K562 (cell line): ENCODE results near the gene ZNF615. TPM values are rescaled to one million over a fixed set of nuclear protein-coding genes. Genes with fewer than 3 reads are reported as not detected.

Experiments used
- PURB ChIP-seq: sonication (generic); formaldehyde crosslinking; IDR thresholded peaks from 2 replicates; pipeline ENCODE4 v1.9.0; 2021; ENCODE audit warnings: low read depth, mild to moderate bottlenecking, missing genetic modification reagents
- SMARCC2 ChIP-seq: fragments of 450-650 bp; IDR thresholded peaks from 2 replicates; pipeline ENCODE4 v1.6.1; 2017; ENCODE audit warnings: antibody characterized with exemption, moderate library complexity, mild to moderate bottlenecking, low read depth
- TCFL5 ChIP-seq: fragments of 250-450 bp; sonication (Bioruptor Pico); conservative IDR thresholded peaks from 2 replicates; pipeline ENCODE4 v1.6.1; 2021; ENCODE audit warnings: mild to moderate bottlenecking, moderate library complexity, matching md5 sums
- ZNF785 ChIP-seq: fragments of 250-450 bp; sonication (Bioruptor Pico); IDR thresholded peaks from 2 replicates; pipeline ENCODE4 v1.4.0; 2020; ENCODE audit warnings: mild to moderate bottlenecking
- polyA plus RNA-seq, 8 experiments: library from polyadenylated mRNA; depleted of rRNA in 4 of 8; stranded (reverse) in 5 of 8; unstranded in 3 of 8; fragments of >200 nt; fragmentation: Nextera tagmentation in 2 of 8; fragmentation: Illumina TruSeq in 1 of 8; extraction: Ambion mirVana in 2 of 8; extraction: Trizol in 1 of 8; gene quantifications; 2 replicates each; pipeline versions ENCODE4 v1.2.1 to v1.2.3, GENCODE V29; 2011 to 2014; ENCODE audit warnings: inconsistent platforms in 1 of 8, missing spikeins in 1 of 8
- total RNA-seq, 7 experiments: library from RNA; depleted of rRNA in 6 of 7; stranded (reverse); fragments of >200 nt in 6 of 7; fragmentation: Illumina TruSeq in 2 of 7; extraction: Trizol in 2 of 7; gene quantifications; 2 replicates each; pipeline versions ENCODE4 v1.2.1 to v1.2.3, GENCODE V29; 2011 to 2021; ENCODE audit warnings: low replicate concordance in 1 of 7
- TF ChIP-seq, protein P1 (sequence below): fragments of 450-650 bp; formaldehyde crosslinking; IDR thresholded peaks from 2 replicates; pipeline ENCODE4 v1.4.0; 2022; ENCODE audit warnings: mild to moderate bottlenecking, moderate library complexity
- TF ChIP-seq, protein P2 (sequence below), 2 experiments: fragments of 150-350 bp in 1 of 2; IDR thresholded peaks; 2 replicates each; pipeline ENCODE4 v1.6.1; 2012 to 2016; ENCODE audit warnings: low read depth in 2 of 2, low read length in 2 of 2, mild to moderate bottlenecking in 1 of 2, moderate library complexity in 1 of 2
- TF ChIP-seq, protein P3 (sequence below): fragments of 200-600 bp; sonication (generic); IDR thresholded peaks from one replicate; pipeline ENCODE4 v1.6.1; 2012; ENCODE audit warnings: mild to moderate bottlenecking, low read depth, low read length, inconsistent platforms
- TF ChIP-seq, protein P4 (sequence below), 2 experiments: fragments of 450-650 bp; IDR thresholded peaks; 2 replicates each; pipeline ENCODE4 v1.6.1; 2016

The ZNF615 gene
- total and polyA plus RNA-seq, 9 of the 15 experiments (the other 6 are each of a cell fraction or from before 2014, with no cell fraction given), result 1.2 to 4.4 (median 2.7) TPM

DNA sequence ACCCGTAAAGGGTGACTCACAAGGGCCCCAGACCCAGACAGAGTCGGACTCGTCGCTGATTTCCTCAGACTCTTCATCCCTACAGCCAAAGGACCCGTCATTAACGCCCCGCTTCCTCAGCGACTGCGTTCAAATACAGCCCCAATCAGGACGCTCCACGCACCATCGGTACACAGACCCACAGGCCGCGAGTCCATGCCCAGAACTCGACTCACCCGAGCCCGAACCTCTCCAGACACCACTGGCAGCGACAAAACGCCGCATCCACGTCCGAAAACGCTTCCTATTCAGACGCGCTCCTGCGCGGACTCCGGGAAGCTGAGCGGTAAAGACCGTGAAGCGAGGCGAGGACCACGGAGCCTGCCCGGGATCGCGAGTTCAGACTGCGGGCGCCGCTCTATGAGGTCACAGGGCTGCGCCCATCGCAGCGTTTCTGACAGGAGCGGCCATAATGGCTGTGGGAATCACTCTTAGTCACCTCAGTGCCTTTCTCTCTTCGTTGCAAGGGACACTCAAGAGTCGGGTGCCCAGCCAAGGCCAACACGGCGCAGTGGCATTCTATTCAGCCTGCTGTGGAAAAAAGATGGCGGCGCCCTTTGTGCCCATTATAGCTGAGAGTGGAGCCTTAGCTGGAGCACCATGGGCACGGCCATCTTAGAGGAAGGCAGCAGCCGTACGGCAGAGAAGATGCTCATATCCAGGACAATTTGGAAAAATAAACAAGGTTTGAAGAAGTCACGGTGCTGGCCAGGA is 20.2 kb upstream of the ZNF615 start, which contains the start of gene ZNF614 (continued):
- TF ChIP-seq, protein P1, sequence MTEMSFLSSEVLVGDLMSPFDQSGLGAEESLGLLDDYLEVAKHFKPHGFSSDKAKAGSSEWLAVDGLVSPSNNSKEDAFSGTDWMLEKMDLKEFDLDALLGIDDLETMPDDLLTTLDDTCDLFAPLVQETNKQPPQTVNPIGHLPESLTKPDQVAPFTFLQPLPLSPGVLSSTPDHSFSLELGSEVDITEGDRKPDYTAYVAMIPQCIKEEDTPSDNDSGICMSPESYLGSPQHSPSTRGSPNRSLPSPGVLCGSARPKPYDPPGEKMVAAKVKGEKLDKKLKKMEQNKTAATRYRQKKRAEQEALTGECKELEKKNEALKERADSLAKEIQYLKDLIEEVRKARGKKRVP (CRISPR knock-in tag), result no peak
- TF ChIP-seq PURB (no peak), TCFL5 (CRISPR knock-in tag) (no peak), SMARCC2 (no peak), ZNF785 (CRISPR knock-in tag) (no peak)
- TF ChIP-seq, protein P2, sequence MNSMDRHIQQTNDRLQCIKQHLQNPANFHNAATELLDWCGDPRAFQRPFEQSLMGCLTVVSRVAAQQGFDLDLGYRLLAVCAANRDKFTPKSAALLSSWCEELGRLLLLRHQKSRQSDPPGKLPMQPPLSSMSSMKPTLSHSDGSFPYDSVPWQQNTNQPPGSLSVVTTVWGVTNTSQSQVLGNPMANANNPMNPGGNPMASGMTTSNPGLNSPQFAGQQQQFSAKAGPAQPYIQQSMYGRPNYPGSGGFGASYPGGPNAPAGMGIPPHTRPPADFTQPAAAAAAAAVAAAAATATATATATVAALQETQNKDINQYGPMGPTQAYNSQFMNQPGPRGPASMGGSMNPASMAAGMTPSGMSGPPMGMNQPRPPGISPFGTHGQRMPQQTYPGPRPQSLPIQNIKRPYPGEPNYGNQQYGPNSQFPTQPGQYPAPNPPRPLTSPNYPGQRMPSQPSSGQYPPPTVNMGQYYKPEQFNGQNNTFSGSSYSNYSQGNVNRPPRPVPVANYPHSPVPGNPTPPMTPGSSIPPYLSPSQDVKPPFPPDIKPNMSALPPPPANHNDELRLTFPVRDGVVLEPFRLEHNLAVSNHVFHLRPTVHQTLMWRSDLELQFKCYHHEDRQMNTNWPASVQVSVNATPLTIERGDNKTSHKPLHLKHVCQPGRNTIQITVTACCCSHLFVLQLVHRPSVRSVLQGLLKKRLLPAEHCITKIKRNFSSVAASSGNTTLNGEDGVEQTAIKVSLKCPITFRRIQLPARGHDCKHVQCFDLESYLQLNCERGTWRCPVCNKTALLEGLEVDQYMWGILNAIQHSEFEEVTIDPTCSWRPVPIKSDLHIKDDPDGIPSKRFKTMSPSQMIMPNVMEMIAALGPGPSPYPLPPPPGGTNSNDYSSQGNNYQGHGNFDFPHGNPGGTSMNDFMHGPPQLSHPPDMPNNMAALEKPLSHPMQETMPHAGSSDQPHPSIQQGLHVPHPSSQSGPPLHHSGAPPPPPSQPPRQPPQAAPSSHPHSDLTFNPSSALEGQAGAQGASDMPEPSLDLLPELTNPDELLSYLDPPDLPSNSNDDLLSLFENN (IDR thresholded peaks at IDR 0.05; ENCODE audit: low read depth in 2 of 2, low read length in 2 of 2), result peak in 1 of 2 experiments; percentile 69; a peak in 1 of 4 replicates
- TF ChIP-seq, protein P3, sequence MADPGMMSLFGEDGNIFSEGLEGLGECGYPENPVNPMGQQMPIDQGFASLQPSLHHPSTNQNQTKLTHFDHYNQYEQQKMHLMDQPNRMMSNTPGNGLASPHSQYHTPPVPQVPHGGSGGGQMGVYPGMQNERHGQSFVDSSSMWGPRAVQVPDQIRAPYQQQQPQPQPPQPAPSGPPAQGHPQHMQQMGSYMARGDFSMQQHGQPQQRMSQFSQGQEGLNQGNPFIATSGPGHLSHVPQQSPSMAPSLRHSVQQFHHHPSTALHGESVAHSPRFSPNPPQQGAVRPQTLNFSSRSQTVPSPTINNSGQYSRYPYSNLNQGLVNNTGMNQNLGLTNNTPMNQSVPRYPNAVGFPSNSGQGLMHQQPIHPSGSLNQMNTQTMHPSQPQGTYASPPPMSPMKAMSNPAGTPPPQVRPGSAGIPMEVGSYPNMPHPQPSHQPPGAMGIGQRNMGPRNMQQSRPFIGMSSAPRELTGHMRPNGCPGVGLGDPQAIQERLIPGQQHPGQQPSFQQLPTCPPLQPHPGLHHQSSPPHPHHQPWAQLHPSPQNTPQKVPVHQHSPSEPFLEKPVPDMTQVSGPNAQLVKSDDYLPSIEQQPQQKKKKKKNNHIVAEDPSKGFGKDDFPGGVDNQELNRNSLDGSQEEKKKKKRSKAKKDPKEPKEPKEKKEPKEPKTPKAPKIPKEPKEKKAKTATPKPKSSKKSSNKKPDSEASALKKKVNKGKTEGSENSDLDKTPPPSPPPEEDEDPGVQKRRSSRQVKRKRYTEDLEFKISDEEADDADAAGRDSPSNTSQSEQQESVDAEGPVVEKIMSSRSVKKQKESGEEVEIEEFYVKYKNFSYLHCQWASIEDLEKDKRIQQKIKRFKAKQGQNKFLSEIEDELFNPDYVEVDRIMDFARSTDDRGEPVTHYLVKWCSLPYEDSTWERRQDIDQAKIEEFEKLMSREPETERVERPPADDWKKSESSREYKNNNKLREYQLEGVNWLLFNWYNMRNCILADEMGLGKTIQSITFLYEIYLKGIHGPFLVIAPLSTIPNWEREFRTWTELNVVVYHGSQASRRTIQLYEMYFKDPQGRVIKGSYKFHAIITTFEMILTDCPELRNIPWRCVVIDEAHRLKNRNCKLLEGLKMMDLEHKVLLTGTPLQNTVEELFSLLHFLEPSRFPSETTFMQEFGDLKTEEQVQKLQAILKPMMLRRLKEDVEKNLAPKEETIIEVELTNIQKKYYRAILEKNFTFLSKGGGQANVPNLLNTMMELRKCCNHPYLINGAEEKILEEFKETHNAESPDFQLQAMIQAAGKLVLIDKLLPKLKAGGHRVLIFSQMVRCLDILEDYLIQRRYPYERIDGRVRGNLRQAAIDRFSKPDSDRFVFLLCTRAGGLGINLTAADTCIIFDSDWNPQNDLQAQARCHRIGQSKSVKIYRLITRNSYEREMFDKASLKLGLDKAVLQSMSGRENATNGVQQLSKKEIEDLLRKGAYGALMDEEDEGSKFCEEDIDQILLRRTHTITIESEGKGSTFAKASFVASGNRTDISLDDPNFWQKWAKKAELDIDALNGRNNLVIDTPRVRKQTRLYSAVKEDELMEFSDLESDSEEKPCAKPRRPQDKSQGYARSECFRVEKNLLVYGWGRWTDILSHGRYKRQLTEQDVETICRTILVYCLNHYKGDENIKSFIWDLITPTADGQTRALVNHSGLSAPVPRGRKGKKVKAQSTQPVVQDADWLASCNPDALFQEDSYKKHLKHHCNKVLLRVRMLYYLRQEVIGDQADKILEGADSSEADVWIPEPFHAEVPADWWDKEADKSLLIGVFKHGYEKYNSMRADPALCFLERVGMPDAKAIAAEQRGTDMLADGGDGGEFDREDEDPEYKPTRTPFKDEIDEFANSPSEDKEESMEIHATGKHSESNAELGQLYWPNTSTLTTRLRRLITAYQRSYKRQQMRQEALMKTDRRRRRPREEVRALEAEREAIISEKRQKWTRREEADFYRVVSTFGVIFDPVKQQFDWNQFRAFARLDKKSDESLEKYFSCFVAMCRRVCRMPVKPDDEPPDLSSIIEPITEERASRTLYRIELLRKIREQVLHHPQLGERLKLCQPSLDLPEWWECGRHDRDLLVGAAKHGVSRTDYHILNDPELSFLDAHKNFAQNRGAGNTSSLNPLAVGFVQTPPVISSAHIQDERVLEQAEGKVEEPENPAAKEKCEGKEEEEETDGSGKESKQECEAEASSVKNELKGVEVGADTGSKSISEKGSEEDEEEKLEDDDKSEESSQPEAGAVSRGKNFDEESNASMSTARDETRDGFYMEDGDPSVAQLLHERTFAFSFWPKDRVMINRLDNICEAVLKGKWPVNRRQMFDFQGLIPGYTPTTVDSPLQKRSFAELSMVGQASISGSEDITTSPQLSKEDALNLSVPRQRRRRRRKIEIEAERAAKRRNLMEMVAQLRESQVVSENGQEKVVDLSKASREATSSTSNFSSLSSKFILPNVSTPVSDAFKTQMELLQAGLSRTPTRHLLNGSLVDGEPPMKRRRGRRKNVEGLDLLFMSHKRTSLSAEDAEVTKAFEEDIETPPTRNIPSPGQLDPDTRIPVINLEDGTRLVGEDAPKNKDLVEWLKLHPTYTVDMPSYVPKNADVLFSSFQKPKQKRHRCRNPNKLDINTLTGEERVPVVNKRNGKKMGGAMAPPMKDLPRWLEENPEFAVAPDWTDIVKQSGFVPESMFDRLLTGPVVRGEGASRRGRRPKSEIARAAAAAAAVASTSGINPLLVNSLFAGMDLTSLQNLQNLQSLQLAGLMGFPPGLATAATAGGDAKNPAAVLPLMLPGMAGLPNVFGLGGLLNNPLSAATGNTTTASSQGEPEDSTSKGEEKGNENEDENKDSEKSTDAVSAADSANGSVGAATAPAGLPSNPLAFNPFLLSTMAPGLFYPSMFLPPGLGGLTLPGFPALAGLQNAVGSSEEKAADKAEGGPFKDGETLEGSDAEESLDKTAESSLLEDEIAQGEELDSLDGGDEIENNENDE, result no peak
- TF ChIP-seq, protein P4, sequence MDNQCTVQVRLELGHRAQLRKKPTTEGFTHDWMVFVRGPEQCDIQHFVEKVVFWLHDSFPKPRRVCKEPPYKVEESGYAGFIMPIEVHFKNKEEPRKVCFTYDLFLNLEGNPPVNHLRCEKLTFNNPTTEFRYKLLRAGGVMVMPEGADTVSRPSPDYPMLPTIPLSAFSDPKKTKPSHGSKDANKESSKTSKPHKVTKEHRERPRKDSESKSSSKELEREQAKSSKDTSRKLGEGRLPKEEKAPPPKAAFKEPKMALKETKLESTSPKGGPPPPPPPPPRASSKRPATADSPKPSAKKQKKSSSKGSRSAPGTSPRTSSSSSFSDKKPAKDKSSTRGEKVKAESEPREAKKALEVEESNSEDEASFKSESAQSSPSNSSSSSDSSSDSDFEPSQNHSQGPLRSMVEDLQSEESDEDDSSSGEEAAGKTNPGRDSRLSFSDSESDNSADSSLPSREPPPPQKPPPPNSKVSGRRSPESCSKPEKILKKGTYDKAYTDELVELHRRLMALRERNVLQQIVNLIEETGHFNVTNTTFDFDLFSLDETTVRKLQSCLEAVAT (IDR thresholded peaks at IDR 0.05), result peak; percentile 11 to 79; a peak in 2 of 4 replicates
